Measurements from ENCODE around the gene QRICH1. TPM values are rescaled to one million over a fixed set of nuclear protein-coding genes. Genes with fewer than 3 reads are reported as not detected.

Gene QRICH1
- total RNA-seq, 6 experiments from 2014 or later, result 88.7 to 106 (median 94.6) TPM

GRCh38 chr3:49112262-49112661 is 18.4 kb upstream of the QRICH1 start:
- no peak overlapping the region for H3K4me3 Mint-ChIP-seq
- TF ChIP-seq CTCF (IDR thresholded peaks at IDR 0.05), result no peak
- no peaks in the 10 kb centered on the region for H3K9me3 Mint-ChIP-seq
- H3K27ac Mint-ChIP-seq, result no peak overlapping the region
- no peaks in the 10 kb centered on the region for H3K4me1 Mint-ChIP-seq (ENCODE audit: low read depth)
- DNase-seq, result no peak
- H3K36me3 Mint-ChIP-seq (ENCODE audit: low read depth), result peaks cover 24% of the 10 kb centered on the region; the same call in 1 of the 2 replicates
- H3K27me3 Mint-ChIP-seq (ENCODE audit: insufficient read depth), result no peaks in the 10 kb centered on the region; the same call in 1 of the 2 replicates

- H3K27me3 Mint-ChIP-seq (ENCODE audit: insufficient read depth), result no peaks in the 10 kb centered on the region
- no peak for TF ChIP-seq CTCF (IDR thresholded peaks at IDR 0.05)
- no peak overlapping the region for H3K27ac Mint-ChIP-seq
- DNase-seq, result no peak
- H3K4me3 Mint-ChIP-seq, result no peak overlapping the region
- peaks cover 23% of the 10 kb centered on the region; the same call in 1 of the 2 replicates for H3K36me3 Mint-ChIP-seq (ENCODE audit: low read depth)
- H3K4me1 Mint-ChIP-seq (ENCODE audit: low read depth), result no peaks in the 10 kb centered on the region
- no peaks in the 10 kb centered on the region for H3K9me3 Mint-ChIP-seq
Measured at GRCh38 chr3:49111347-49111746, 17.5 kb upstream of the QRICH1 start.

- DNase-seq, result no peak
- Mint-ChIP-seq H3K9me3 (no peaks in the 10 kb centered on the region), H3K4me3 (no peak overlapping the region), H3K27me3 (ENCODE audit: insufficient read depth) (no peaks in the 10 kb centered on the region; the same call in 1 of the 2 replicates), H3K27ac (no peak overlapping the region), H3K36me3 (ENCODE audit: low read depth) (peaks cover 19% of the 10 kb centered on the region; the same call in 1 of the 2 replicates), H3K4me1 (ENCODE audit: low read depth) (peaks cover 3% of the 10 kb centered on the region)
- no peak for TF ChIP-seq CTCF (IDR thresholded peaks at IDR 0.05)
Measured at GRCh38 chr3:49110780-49111179, 16.9 kb upstream of the QRICH1 start.

- no peak for DNase-seq
- Mint-ChIP-seq H3K36me3 (ENCODE audit: low read depth) (peaks cover 18% of the 10 kb centered on the region), H3K27me3 (ENCODE audit: insufficient read depth) (no peaks in the 10 kb centered on the region; the same call in none of the 2 replicates), H3K4me1 (ENCODE audit: low read depth) (peaks cover 23% of the 10 kb centered on the region), H3K9me3 (no peaks in the 10 kb centered on the region), H3K4me3 (no peak overlapping the region), H3K27ac (no peak overlapping the region)
- no peak for TF ChIP-seq CTCF (IDR thresholded peaks at IDR 0.05)
Measured at GRCh38 chr3:49108346-49108745, 14.5 kb upstream of the QRICH1 start.

- Mint-ChIP-seq H3K4me1 (ENCODE audit: low read depth) (peaks cover 27% of the 10 kb centered on the region), H3K9me3 (no peaks in the 10 kb centered on the region), H3K27me3 (ENCODE audit: insufficient read depth) (no peaks in the 10 kb centered on the region; the same call in none of the 2 replicates), H3K36me3 (ENCODE audit: low read depth) (peaks cover 26% of the 10 kb centered on the region), H3K27ac (peak within 1 kb of the TSS; percentile 90), H3K4me3 (peak within 1 kb of the TSS; percentile 91)
- peak; percentile 83 for DNase-seq
- no peak for TF ChIP-seq CTCF (IDR thresholded peaks at IDR 0.05)
Measured at GRCh38 chr3:49104427-49105291, 10.8 kb upstream of the QRICH1 start, which contains the start of gene QARS1. Gene QARS1, minus strand, starts transcription at chr3:49104757. Its CDS starts 24 bp downstream, at chr3:49104733.
